ENCODE measurements around the gene BTNL2. TPM values are rescaled to one million over a fixed set of nuclear protein-coding genes. Genes with fewer than 3 reads are reported as not detected.

Gene BTNL2
- total RNA-seq, 1 experiment from 2014 or later: not detected

GRCh38 chr6:32445321-32445854, 38.4 kb upstream of the BTNL2 start:
- H3K79me2 ChIP-seq (ENCODE audit: low read depth): no peaks in the 10 kb centered on the region
- H3K4me1 ChIP-seq (replicated peaks; ENCODE audit: insufficient read depth): no peaks in the 10 kb centered on the region
- TF ChIP-seq EZH2 (IDR thresholded peaks at IDR 0.05; ENCODE audit: low read depth): no peak
- TF ChIP-seq, protein P1, sequence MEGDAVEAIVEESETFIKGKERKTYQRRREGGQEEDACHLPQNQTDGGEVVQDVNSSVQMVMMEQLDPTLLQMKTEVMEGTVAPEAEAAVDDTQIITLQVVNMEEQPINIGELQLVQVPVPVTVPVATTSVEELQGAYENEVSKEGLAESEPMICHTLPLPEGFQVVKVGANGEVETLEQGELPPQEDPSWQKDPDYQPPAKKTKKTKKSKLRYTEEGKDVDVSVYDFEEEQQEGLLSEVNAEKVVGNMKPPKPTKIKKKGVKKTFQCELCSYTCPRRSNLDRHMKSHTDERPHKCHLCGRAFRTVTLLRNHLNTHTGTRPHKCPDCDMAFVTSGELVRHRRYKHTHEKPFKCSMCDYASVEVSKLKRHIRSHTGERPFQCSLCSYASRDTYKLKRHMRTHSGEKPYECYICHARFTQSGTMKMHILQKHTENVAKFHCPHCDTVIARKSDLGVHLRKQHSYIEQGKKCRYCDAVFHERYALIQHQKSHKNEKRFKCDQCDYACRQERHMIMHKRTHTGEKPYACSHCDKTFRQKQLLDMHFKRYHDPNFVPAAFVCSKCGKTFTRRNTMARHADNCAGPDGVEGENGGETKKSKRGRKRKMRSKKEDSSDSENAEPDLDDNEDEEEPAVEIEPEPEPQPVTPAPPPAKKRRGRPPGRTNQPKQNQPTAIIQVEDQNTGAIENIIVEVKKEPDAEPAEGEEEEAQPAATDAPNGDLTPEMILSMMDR (conservative IDR thresholded peaks at IDR 0.05): no peak
- no peaks in the 10 kb centered on the region for H3K9me3 ChIP-seq (ENCODE audit: insufficient read depth, low read depth)
- no peak overlapping the region for H3K27ac ChIP-seq
- DNase-seq: no peak
- H3K27me3 ChIP-seq (ENCODE audit: insufficient read depth, low read depth): peaks cover 33% of the 10 kb centered on the region
- H3K36me3 ChIP-seq (ENCODE audit: low read depth): no peaks in the 10 kb centered on the region
- ChIA-PET POLR2A (ENCODE audit: unreplicated experiment) (no interaction called here), CTCF (interaction anchor here (0.7 kb wide), 1 partner anchor 329 kb away, joined by 4 read pairs; no protein-coding TSS in a partner anchor)
- no peak overlapping the region for H3K4me2 ChIP-seq
- BruUV-seq (replicated peaks): no TSS peak
- H3K4me3 ChIP-seq: no peak overlapping the region
- no peaks in the 10 kb centered on the region for H3F3A ChIP-seq (ENCODE audit: insufficient read depth, low read depth)
- H3K9me2 ChIP-seq (ENCODE audit: insufficient read depth): no peaks in the 10 kb centered on the region; the same call in 1 of the 2 replicates
- no peaks in the 10 kb centered on the region for H4K20me1 ChIP-seq (ENCODE audit: insufficient read depth)
- intact Hi-C loops (cut with micrococcal nuclease; ENCODE audit: unreplicated experiment): no loop called here
- H2AFZ ChIP-seq: no peak overlapping the region

DNA sequence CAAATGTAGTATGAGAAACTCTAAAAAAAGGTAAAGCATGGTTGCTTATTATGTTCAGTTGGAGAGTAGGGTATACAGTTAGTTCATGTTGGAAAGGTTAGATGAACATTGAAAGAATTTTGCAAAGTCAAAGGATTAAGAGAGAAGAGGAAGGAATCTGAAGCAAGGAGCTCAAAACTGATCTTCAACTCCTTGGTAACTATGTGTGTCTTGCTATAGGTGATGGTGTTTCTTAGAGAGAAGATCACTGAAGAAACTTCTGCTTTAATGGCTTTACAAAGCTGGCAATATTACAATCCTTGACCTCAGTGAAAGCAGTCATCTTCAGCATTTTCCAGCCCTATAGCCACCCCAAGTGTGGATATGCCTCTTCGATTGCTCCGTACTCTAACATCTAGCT, 37.5 kb upstream of the BTNL2 start:
- Histone ChIP-seq H3K9me2 (ENCODE audit: insufficient read depth) (no peaks in the 10 kb centered on the region; the same call in 1 of the 2 replicates), H3K4me2 (no peak overlapping the region), H3K9me3 (ENCODE audit: insufficient read depth, low read depth) (no peaks in the 10 kb centered on the region), H2AFZ (no peak overlapping the region), H4K20me1 (ENCODE audit: insufficient read depth) (no peaks in the 10 kb centered on the region), H3K4me1 (replicated peaks; ENCODE audit: insufficient read depth) (no peaks in the 10 kb centered on the region), H3K27me3 (ENCODE audit: insufficient read depth, low read depth) (peaks cover 37% of the 10 kb centered on the region), H3K4me3 (no peak overlapping the region), H3K79me2 (ENCODE audit: low read depth) (no peaks in the 10 kb centered on the region), H3K36me3 (ENCODE audit: low read depth) (no peaks in the 10 kb centered on the region), H3K27ac (no peak overlapping the region), H3F3A (ENCODE audit: insufficient read depth, low read depth) (no peaks in the 10 kb centered on the region)
- TF ChIP-seq, protein P1 (conservative IDR thresholded peaks at IDR 0.05): no peak
- no peak for TF ChIP-seq EZH2 (IDR thresholded peaks at IDR 0.05; ENCODE audit: low read depth)
- no TSS peak for BruUV-seq (replicated peaks)
- no peak for DNase-seq
- intact Hi-C loops (cut with micrococcal nuclease; ENCODE audit: unreplicated experiment): no loop called here
- POLR2A ChIA-PET (ENCODE audit: unreplicated experiment): no interaction called here
- CTCF ChIA-PET: no interaction called here

GRCh38 chr6:32442977-32443552, 36.1 kb upstream of the BTNL2 start:
- Histone ChIP-seq H3F3A (ENCODE audit: insufficient read depth, low read depth) (no peaks in the 10 kb centered on the region), H3K4me2 (no peak overlapping the region), H3K36me3 (ENCODE audit: low read depth) (no peaks in the 10 kb centered on the region), H2AFZ (no peak overlapping the region), H3K4me1 (replicated peaks; ENCODE audit: insufficient read depth) (no peaks in the 10 kb centered on the region), H4K20me1 (ENCODE audit: insufficient read depth) (no peaks in the 10 kb centered on the region), H3K4me3 (no peak overlapping the region), H3K9me3 (ENCODE audit: insufficient read depth, low read depth) (no peaks in the 10 kb centered on the region), H3K79me2 (ENCODE audit: low read depth) (no peaks in the 10 kb centered on the region), H3K9me2 (ENCODE audit: insufficient read depth) (no peaks in the 10 kb centered on the region; the same call in 1 of the 2 replicates), H3K27ac (no peak overlapping the region), H3K27me3 (ENCODE audit: insufficient read depth, low read depth) (peaks cover 37% of the 10 kb centered on the region)
- no peak for DNase-seq
- no TSS peak for BruUV-seq (replicated peaks)
- TF ChIP-seq, protein P1 (conservative IDR thresholded peaks at IDR 0.05): no peak
- no peak for TF ChIP-seq EZH2 (IDR thresholded peaks at IDR 0.05; ENCODE audit: low read depth)
- POLR2A ChIA-PET (ENCODE audit: unreplicated experiment): no interaction called here
- CTCF ChIA-PET: no interaction called here
- intact Hi-C loops (cut with micrococcal nuclease; ENCODE audit: unreplicated experiment): no loop called here
